OCI-LY3 (cell line): ENCODE data around the gene RFX4.

ENCODE experiments used
- H2AFZ ChIP-seq: fragments of 200-600, 300-600 bp; shearing (Covaris generic); 2 replicates; pipeline ENCODE4 v1.6.0; 2014; ENCODE audit warnings: antibody characterized with exemption, low read depth, low read length
- H3K27ac ChIP-seq: fragments of 200-600, 300-600 bp; sonication (generic); 2 replicates; pipeline ENCODE4 v1.5.1; 2014; ENCODE audit warnings: mild to moderate bottlenecking, low read length, moderate library complexity, mixed read lengths
- H3K27me3 ChIP-seq: fragments of 200-600, 300-600 bp; sonication (generic); 2 replicates; pipeline ENCODE4 v1.6.1; 2014; ENCODE audit warnings: low read depth, low read length, mixed read lengths
- H3K36me3 ChIP-seq: fragments of 200-600, 300-600 bp; sonication (generic); replicated peaks from 2 replicates; pipeline ENCODE3; 2014; ENCODE audit warnings: low read depth, low read length, mixed read lengths
- H3K4me1 ChIP-seq: fragments of 300-600, 200-600 bp; sonication (generic); 2 replicates; pipeline ENCODE4 v1.6.1; 2014; ENCODE audit warnings: low read length, mixed read lengths
- H3K4me2 ChIP-seq: fragments of 200-600, 300-600 bp; sonication (generic); 2 replicates; pipeline ENCODE4 v1.6.1; 2014; ENCODE audit warnings: low read length, mixed read lengths
- H3K4me3 ChIP-seq: fragments of 300-600, 200-600 bp; sonication (generic); 2 replicates; pipeline ENCODE4 v1.5.1; 2014; ENCODE audit warnings: antibody characterized with exemption, mild to moderate bottlenecking, low read length, moderate library complexity
- H3K79me2 ChIP-seq: fragments of 300-600, 200-600 bp; shearing (Covaris generic); 2 replicates; pipeline ENCODE4 v1.6.1; 2014; ENCODE audit warnings: mild to moderate bottlenecking, low read length, mixed read lengths
- H3K9ac ChIP-seq: fragments of 300-600, 200-600 bp; shearing (Covaris generic); 2 replicates; pipeline ENCODE4 v1.6.0; 2014; ENCODE audit warnings: mild to moderate bottlenecking, low read length, moderate library complexity
- H3K9me3 ChIP-seq: fragments of 200-600, 300-600 bp; shearing (Covaris generic); 2 replicates; pipeline ENCODE4 v1.6.1; 2014; ENCODE audit warnings: low read length, mixed read lengths; ENCODE audit not compliant: insufficient read depth
- H4K20me1 ChIP-seq: fragments of 200-600, 300-600 bp; sonication (generic); 2 replicates; pipeline ENCODE4 v1.6.1; 2016; ENCODE audit warnings: low read length, mixed read lengths; ENCODE audit not compliant: insufficient read depth
- EZH2phosphoT487 ChIP-seq: fragments of 200-600 bp; shearing (Covaris generic); IDR thresholded peaks from 2 replicates; pipeline ENCODE4 v1.6.1; 2018; ENCODE audit warnings: antibody characterized with exemption, mixed run types, low read depth
- TF ChIP-seq, protein P1 (sequence below): fragments of 200-600, 300-600 bp; sonication (generic); IDR thresholded peaks from 2 replicates; pipeline ENCODE4 v1.5.1; 2014; ENCODE audit warnings: antibody characterized with exemption, low read length, low read depth

RFX4 gene

DNA sequence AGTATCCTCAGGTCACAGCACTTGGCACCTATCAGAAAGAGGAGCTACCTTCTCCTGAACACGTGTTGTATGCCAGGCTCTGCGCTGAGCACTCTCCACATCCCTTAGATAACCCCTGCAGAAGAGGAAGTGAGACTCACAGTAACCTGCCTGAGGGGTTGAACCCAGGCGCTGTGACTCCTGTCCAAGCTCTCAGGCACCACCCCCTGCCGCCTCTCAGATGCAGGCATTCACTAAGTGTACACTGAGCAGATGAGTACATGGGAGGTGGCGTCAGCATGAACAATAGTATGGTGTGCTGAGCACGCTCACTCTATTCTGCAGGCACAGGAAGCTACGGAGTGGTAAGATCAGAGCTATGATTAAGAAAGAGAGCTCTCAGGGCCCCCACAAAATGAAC is 170.7 kb downstream of the RFX4 start:
- TF ChIP-seq, protein P1, sequence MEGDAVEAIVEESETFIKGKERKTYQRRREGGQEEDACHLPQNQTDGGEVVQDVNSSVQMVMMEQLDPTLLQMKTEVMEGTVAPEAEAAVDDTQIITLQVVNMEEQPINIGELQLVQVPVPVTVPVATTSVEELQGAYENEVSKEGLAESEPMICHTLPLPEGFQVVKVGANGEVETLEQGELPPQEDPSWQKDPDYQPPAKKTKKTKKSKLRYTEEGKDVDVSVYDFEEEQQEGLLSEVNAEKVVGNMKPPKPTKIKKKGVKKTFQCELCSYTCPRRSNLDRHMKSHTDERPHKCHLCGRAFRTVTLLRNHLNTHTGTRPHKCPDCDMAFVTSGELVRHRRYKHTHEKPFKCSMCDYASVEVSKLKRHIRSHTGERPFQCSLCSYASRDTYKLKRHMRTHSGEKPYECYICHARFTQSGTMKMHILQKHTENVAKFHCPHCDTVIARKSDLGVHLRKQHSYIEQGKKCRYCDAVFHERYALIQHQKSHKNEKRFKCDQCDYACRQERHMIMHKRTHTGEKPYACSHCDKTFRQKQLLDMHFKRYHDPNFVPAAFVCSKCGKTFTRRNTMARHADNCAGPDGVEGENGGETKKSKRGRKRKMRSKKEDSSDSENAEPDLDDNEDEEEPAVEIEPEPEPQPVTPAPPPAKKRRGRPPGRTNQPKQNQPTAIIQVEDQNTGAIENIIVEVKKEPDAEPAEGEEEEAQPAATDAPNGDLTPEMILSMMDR = no peak
- TF ChIP-seq EZH2phosphoT487 = no peak
- peak overlapping the region; percentile 6; the same call in 1 of the 2 replicates for H3K4me3 ChIP-seq
- H3K27me3 ChIP-seq = no peaks in the 10 kb centered on the region
- H3K27ac ChIP-seq = no peak overlapping the region
- no peaks in the 10 kb centered on the region for H3K9me3 ChIP-seq
- no peaks in the 10 kb centered on the region for H3K36me3 ChIP-seq
- H3K4me2 ChIP-seq = peak overlapping the region; percentile 54
- no peaks in the 10 kb centered on the region for H3K79me2 ChIP-seq
- peaks cover 13% of the 10 kb centered on the region for H3K4me1 ChIP-seq
- H3K9ac ChIP-seq = no peak overlapping the region
- no peaks in the 10 kb centered on the region for H4K20me1 ChIP-seq
- H2AFZ ChIP-seq = no peak overlapping the region; the same call in 1 of the 2 replicates

DNA sequence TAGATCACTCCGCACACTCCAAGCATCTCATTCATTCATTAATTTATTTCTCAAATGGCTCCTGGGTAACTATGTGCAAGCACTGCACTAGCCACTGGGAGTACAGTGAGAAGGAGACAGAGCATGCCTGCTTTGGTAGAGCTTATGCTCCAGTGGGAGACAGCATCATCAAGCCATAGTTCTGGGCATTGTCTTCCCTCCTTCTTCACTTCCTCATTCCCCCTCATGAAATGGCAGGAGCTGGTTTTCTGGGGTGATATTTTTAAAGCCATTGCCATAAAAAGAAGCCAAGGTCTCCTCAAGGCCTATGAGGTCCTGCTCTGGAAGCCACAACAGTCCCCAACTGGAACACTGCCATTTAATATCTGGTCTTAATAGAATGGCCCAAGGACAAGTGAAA is 171.5 kb downstream of the RFX4 start:
- peak overlapping the region; percentile 54; the same call in 1 of the 2 replicates for H3K4me2 ChIP-seq
- H3K4me3 ChIP-seq = no peak overlapping the region
- no peaks in the 10 kb centered on the region for H4K20me1 ChIP-seq
- TF ChIP-seq, protein P1 = no peak
- no peak for TF ChIP-seq EZH2phosphoT487
- H3K4me1 ChIP-seq = peaks cover 13% of the 10 kb centered on the region
- no peak overlapping the region for H2AFZ ChIP-seq
- H3K9ac ChIP-seq = no peak overlapping the region
- no peaks in the 10 kb centered on the region for H3K79me2 ChIP-seq
- no peaks in the 10 kb centered on the region for H3K36me3 ChIP-seq
- no peaks in the 10 kb centered on the region for H3K9me3 ChIP-seq
- no peaks in the 10 kb centered on the region for H3K27me3 ChIP-seq
- no peak overlapping the region for H3K27ac ChIP-seq

DNA sequence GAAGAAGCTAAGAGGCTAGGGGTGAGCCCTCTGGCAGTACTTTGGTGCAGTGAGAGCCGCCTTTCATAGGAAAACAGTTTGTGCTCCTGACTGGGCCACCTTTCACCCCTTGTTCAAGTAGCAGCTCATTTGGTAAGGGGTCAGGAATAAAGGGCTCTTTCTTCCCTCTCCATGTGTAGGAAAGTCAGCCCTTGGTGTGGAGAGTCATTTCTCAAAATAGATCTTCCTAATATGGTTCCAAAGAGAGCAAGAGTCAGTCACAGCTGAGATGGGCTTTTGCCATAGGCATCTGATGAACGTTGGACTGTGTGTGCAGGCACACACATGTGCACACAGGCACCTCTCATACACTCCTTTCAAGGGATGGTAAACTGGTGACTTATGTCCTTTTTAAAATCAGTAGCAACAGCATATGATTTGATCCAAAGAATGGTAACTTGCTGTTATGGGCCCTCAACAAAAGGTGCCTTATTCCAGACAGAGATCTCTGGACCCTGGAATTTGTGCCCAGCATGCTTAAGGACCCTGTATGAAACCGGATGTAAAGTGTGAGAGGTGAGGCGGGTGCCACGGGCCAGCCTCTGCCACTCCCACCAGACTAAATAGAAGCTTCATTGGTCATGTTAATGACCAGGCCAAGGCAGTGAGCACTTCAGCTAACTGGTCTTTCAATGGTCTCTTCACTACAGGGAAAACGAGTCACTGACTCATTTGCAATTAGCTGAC is 175.0 kb downstream of the RFX4 start:
- Histone ChIP-seq H3K9ac (no peak overlapping the region), H3K4me1 (peaks cover 32% of the 10 kb centered on the region)
- no peak for TF ChIP-seq EZH2phosphoT487
- TF ChIP-seq, protein P1 = no peak

DNA sequence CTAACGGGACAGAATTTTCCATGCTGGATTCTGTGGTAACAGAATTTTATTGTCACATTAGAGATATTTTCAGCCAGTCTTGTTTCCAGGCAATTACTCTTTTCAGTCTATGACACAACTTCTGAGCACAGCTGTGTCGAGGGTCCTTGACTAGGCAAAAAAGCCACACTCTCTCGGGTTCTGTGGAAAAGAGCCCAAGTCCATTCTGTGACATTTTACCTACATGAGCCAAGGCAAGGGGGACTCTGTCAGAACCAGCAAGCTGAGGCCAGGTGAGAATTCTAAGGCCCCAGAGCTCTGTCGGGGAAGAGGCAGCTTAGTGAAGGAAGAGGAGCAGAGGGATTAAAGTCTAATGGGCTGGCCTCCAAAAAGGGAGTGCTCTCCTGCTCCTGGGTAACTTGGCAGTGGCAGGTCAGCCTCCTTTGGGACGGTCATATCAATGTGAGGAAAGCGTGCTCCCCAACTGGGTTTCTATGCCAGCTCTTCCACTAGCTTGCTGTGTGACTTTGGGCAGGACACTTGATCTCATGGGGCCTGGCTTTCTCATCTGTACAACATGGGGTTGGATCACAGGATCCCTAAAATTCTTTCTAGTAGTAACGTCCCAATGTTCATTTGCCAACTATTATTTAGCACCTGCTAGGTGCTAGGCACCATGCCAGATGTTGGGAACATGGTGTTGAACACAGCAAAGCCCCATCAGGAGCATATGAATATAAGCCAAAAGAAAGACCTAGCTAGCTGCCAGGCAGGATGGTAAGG is 175.7 kb downstream of the RFX4 start:
- Histone ChIP-seq H3K4me2 (no peak overlapping the region), H3K36me3 (no peaks in the 10 kb centered on the region), H3K79me2 (no peaks in the 10 kb centered on the region), H3K9me3 (no peaks in the 10 kb centered on the region), H4K20me1 (no peaks in the 10 kb centered on the region), H3K27me3 (no peaks in the 10 kb centered on the region), H3K27ac (no peak overlapping the region), H3K4me1 (peaks cover 26% of the 10 kb centered on the region), H3K9ac (no peak overlapping the region), H3K4me3 (no peak overlapping the region), H2AFZ (no peak overlapping the region)
- TF ChIP-seq, protein P1 = no peak
- no peak for TF ChIP-seq EZH2phosphoT487

More for the DNA sequence above, 175.0 kb downstream of the RFX4 start:
- H3K79me2 ChIP-seq = no peaks in the 10 kb centered on the region
- H3K4me3 ChIP-seq = no peak overlapping the region
- no peak overlapping the region; the same call in 1 of the 2 replicates for H2AFZ ChIP-seq
- H3K9me3 ChIP-seq = no peaks in the 10 kb centered on the region
- no peaks in the 10 kb centered on the region for H4K20me1 ChIP-seq
- no peak overlapping the region for H3K4me2 ChIP-seq
- H3K27me3 ChIP-seq = no peaks in the 10 kb centered on the region
- H3K36me3 ChIP-seq = no peaks in the 10 kb centered on the region
- H3K27ac ChIP-seq = no peak overlapping the region
